Heart right ventricle (tissue), 16 donors: ENCODE measurements around the gene TYW1B. TPM values are rescaled to one million over a fixed set of nuclear protein-coding genes. Genes with fewer than 3 reads are reported as not detected.
"Not testable (repeated sequence)": the region's sequence is repeated elsewhere in the genome, so short reads cannot be mapped to it uniquely, and the experiment has no call there.

Experiments used
- ATAC-seq, 8 donors: fragments of 200-7000 bp; cut with Tn5 transposase; one replicate each; pipeline ENCODE4 v1.9.1; 2020; ENCODE audit warnings: mild to moderate bottlenecking in 8 of 8, moderate library complexity in 8 of 8, moderate number of reproducible peaks in 1 of 8
- DNase-seq, 2 donors: peaks; one replicate each; pipeline ENCODE4 v3.0.0-alpha.2; 2020
- H3K27ac ChIP-seq, 10 donors: fragments of 200-600 bp; sonication (generic) in 2 of 10; one replicate each; pipeline versions ENCODE4 v1.5.0 to v1.8.0; 2020 to 2022; ENCODE audit warnings: mild to moderate bottlenecking in 3 of 10
- H3K27me3 ChIP-seq, 7 donors: fragments of 200-600 bp; one replicate each; pipeline ENCODE4 v1.8.0; 2021 to 2022; ENCODE audit warnings: mild to moderate bottlenecking in 2 of 7
- H3K36me3 ChIP-seq, 9 donors: fragments of 200-600 bp; sonication (generic) in 1 of 9; one replicate each; pipeline versions ENCODE4 v1.5.0 to v1.8.0; 2020 to 2022; ENCODE audit warnings: mild to moderate bottlenecking in 2 of 9
- H3K4me1 ChIP-seq, 9 donors: fragments of 200-600 bp; sonication (generic) in 1 of 9; one replicate each; pipeline versions ENCODE4 v1.5.0 to v1.8.0; 2020 to 2022; ENCODE audit warnings: mild to moderate bottlenecking in 4 of 9
- H3K4me3 ChIP-seq, 10 donors: fragments of 200-600 bp; sonication (generic) in 2 of 10; one replicate each; pipeline versions ENCODE4 v1.5.0 to v1.8.0; 2020 to 2022; ENCODE audit warnings: mild to moderate bottlenecking in 7 of 10, moderate library complexity in 2 of 10
- H3K9me3 ChIP-seq, 11 donors: fragments of 200-600 bp in 10 of 11; sonication (generic) in 2 of 11; one replicate each; pipeline versions ENCODE4 v1.5.0 to v1.8.0; 2013 to 2022; ENCODE audit warnings: mild to moderate bottlenecking in 2 of 11, control low read depth in 1 of 11, moderate library complexity in 1 of 11
- WGBS, 2 donors: extraction: QIAGEN DNeasy Blood & Tissue Kit; methylation state at CpG; one replicate each; pipeline ENCODE4 v1.1.7; 2013; ENCODE audit warnings: inconsistent platforms in 1 of 2; 5-methylcytosine and 5-hydroxymethylcytosine counted together
- intact Hi-C, 10 donors: fragments of 100-400 bp; cut with DNase I; formaldehyde crosslinking; loops; one replicate each; pipeline versions ENCODE4 v1.11.1 to v1.14.2; 2022
- polyA plus RNA-seq, 2 donors: library from polyadenylated mRNA; stranded (reverse); fragments of 200-250 nt; gene quantifications; one replicate each; pipeline ENCODE4 v1.2.3, GENCODE V29; 2013
- total RNA-seq, 10 donors: library from RNA; stranded (reverse); fragmentation: NEBNext Ultra II Directional in 3 of 10; extraction: Animal tissue kit (Norgen Biotek cat#: 25700) in 3 of 10; gene quantifications; one replicate each; pipeline versions ENCODE4 v1.2.1 to v1.2.4, GENCODE V29; 2021 to 2023
- TF ChIP-seq, protein P1 (sequence below), 9 donors: fragments of 200-600 bp; sonication (generic) in 2 of 9; IDR thresholded peaks; one replicate each; pipeline versions ENCODE4 v1.5.0 to v1.8.0; 2021 to 2022; ENCODE audit warnings: antibody characterized with exemption in 9 of 9, mild to moderate bottlenecking in 5 of 9, moderate library complexity in 1 of 9
- donor health status: Arrhythmogenic right ventricular cardiomyopathy.
- donor health status: ischemic (EF 13 %, LVEDD 7.1; RV severe dilation, severe dysfunction).
- donor health status: healthy with polysubstance abuse.
- donor health status: DM: no; HTN: yes; CAD: no.
- donor health status: DM: no; HTN: no; CAD: no.
- donor health status: ischemic (EF 25% LVEDD 6.9; RV normal size, moderate dysfunction).
- donor health status: ischemic (EF 25% LVEDD 5.7; RV mildly dilated, moderate dysfunction).
- donor health status: healthy.
- donor health status: DM: yes; HTN: yes; CAD: no.
- donor health status: Ischemic cardiomyopathy.
- donor health status: ischemic (EF 35%, LVEDD 5.7; RV mildly dilated, moderate dysfunction).
- donor health status: nonischemic (EF 11% LVEDD 7.7; RV severe dilation, severe dysfunction).
- donor health status: DM: yes; HTN: yes; CAD: no.
- donor health status: PGD.
- donor health status: ischemic (EF 29% LVEDD 5.4; RV normal size, mild dysfunction).
- donor health status: nonischemic (EF 23%, LVEDD 6.1; RV moderate dilation, normal function).

Gene TYW1B
- total and polyA plus RNA-seq, 12 donors: 0.90 to 4.7 (median 1.8) TPM

DNA sequence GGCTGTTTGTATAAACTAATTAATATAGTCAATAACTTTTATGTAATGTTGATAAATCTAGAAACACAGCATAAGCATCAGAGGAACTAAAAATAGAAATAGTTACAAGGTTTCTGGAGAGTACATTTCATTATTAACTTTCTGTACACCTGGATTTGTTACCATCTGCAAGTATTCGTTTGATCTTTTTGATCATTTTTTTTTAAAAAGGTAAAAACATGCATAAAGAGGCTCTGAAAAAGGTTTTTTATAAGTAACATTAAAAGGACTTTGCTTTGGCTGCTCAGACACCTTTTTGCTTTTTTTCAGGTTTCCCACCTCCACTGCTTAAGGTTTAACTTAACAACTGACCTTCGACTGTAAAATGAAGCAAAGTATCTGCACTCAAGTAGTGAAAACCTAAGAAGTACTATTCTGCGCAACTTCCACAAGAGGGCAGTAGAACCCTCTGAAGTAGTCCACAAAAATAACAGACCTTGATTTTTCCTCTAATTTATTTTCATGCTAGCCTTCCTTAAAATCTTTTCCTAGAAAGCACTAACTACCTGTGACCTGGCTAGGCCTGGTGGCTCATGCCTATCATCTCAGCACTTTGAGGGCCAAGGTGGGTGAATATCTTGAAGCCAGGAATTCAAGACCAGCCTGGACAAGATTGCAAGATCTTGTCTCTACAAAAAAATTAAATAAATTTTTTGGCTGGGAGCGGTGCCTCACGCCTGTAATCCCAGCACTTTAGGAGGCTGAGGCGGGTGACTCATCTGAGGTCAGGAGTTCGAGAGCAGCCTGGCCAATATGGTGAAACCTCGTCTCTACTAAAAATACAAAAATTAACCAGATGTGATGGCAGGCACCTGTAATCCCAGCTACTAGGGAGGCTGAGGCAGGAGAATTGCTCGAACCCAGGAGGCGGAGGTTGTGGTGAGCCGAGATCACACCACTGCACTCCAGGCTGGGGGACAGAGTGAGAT is 4.0 kb downstream of the TYW1B start:
- intact Hi-C loops: loop anchor here in 6 of 10 donors (10.0 kb wide), 2 partner anchors 91 to 101 kb away; partner anchors contain the start of gene POM121 (in 1 of the 6)
- not testable (repeated sequence) for H3K27me3 ChIP-seq, H3K36me3 ChIP-seq, ATAC-seq, H3K4me3 ChIP-seq, DNase-seq, H3K9me3 ChIP-seq, H3K27ac ChIP-seq
- TF ChIP-seq, protein P1, sequence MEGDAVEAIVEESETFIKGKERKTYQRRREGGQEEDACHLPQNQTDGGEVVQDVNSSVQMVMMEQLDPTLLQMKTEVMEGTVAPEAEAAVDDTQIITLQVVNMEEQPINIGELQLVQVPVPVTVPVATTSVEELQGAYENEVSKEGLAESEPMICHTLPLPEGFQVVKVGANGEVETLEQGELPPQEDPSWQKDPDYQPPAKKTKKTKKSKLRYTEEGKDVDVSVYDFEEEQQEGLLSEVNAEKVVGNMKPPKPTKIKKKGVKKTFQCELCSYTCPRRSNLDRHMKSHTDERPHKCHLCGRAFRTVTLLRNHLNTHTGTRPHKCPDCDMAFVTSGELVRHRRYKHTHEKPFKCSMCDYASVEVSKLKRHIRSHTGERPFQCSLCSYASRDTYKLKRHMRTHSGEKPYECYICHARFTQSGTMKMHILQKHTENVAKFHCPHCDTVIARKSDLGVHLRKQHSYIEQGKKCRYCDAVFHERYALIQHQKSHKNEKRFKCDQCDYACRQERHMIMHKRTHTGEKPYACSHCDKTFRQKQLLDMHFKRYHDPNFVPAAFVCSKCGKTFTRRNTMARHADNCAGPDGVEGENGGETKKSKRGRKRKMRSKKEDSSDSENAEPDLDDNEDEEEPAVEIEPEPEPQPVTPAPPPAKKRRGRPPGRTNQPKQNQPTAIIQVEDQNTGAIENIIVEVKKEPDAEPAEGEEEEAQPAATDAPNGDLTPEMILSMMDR (IDR thresholded peaks at IDR 0.05): peak; percentile 12 to 59 (median 53)
- WGBS, 2 donors: 65 to 72% methylated on average over 10 of the region's 11 CpGs
- peaks cover 0 to 16% (median 11%) of the 10 kb centered on the region in 9 donors for H3K4me1 ChIP-seq

DNA sequence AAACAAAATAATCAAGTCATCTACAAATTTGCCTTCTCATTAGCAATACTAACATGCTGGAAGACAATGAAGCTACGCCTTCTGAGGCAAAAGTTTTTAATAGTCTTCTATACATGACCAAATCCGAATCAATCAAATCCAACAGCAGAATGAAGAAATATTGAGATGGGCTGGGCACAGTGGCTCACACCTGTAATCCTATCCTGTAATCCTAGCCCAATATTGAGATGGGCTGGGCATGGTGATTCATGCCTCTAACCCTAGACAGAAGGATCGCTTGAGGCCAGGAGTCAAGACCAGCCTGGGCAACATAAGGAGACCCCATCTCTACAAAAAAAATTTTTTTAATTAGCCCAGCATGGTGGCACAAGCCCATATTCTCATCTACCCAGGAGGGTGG is 5.5 kb downstream of the TYW1B start:
- H3K4me1 ChIP-seq: peaks cover 0 to 14% (median 8%) of the 10 kb centered on the region in 9 donors
- not testable (repeated sequence) for H3K9me3 ChIP-seq, DNase-seq, H3K36me3 ChIP-seq, H3K4me3 ChIP-seq, H3K27me3 ChIP-seq, ATAC-seq, H3K27ac ChIP-seq
- WGBS, 2 donors: 92 to 93% methylated on average over 3 of the region's 3 CpGs
- intact Hi-C loops: loop anchor here in 6 of 10 donors (10.0 kb wide), 2 partner anchors 92 to 102 kb away; partner anchors contain the start of gene POM121 (in 1 of the 6)

DNA sequence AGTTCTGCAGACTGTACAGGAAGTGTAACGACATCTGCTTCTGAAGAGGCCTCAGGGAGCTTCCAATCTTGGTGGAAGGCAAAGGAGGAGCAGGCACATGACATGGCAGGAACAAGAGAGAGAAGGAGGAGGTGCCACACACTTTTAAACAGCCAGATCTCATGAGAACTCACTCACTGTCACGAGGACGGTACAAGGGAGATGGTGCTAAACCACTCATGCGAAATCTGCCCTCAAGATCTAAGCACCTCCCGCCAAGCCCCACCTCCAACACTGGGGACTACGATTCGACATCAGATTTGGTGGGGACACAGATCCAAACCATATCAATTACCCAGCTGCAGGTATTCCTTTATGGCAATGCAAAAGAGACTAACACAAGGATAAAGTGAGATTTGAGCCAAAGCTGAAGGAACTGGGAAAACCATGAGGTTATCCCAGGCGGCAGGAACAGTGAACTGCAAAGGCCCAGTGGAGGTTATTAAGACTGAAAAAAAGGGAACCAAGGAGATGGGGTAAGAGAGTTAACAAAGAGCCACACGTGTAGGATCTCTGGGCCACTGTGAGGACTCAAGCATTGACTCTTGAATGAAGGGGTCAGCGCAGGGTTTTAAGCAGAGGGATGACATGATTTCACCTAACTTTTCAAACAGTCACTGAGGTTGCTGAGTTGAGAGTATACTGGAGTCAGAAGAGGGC is 9.2 kb downstream of the TYW1B start:
- DNase-seq, H3K27me3 ChIP-seq, H3K27ac ChIP-seq, H3K4me1 ChIP-seq, H3K4me3 ChIP-seq, intact Hi-C loops, H3K9me3 ChIP-seq, ATAC-seq: not testable (repeated sequence)
- WGBS, 2 donors: 95% methylated on average over 10 of the region's 10 CpGs
- peaks cover 0 to 21% (median 4%) of the 10 kb centered on the region in 9 donors for H3K36me3 ChIP-seq

DNA sequence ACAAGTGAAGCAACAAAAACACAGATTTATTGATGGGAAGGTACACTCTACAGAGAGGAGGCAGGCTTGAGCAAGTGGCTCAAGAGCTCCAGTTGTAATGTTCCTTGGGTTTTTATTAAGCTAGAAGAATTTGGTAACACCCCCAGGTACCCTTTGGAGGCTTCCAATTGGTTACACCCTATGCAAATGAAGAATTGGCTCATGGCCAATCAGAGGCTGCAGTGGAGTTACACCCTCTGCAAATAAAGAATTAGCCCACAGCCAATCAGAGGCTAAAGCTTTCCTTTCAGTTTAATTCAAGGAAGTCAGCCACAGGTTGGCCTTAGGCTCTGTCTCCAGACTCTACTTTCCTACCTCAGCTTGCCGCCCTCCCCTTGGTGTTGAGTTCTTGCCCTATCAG is 10.3 kb downstream of the TYW1B start:
- H3K36me3 ChIP-seq: peaks cover 0 to 32% (median 8%) of the 10 kb centered on the region in 9 donors
- H3K9me3 ChIP-seq, intact Hi-C loops, ATAC-seq, H3K27me3 ChIP-seq, DNase-seq, H3K27ac ChIP-seq, H3K4me3 ChIP-seq, H3K4me1 ChIP-seq: not testable (repeated sequence)
- WGBS, 2 donors: 100% methylated on average over 1 of the region's 1 CpG

DNA sequence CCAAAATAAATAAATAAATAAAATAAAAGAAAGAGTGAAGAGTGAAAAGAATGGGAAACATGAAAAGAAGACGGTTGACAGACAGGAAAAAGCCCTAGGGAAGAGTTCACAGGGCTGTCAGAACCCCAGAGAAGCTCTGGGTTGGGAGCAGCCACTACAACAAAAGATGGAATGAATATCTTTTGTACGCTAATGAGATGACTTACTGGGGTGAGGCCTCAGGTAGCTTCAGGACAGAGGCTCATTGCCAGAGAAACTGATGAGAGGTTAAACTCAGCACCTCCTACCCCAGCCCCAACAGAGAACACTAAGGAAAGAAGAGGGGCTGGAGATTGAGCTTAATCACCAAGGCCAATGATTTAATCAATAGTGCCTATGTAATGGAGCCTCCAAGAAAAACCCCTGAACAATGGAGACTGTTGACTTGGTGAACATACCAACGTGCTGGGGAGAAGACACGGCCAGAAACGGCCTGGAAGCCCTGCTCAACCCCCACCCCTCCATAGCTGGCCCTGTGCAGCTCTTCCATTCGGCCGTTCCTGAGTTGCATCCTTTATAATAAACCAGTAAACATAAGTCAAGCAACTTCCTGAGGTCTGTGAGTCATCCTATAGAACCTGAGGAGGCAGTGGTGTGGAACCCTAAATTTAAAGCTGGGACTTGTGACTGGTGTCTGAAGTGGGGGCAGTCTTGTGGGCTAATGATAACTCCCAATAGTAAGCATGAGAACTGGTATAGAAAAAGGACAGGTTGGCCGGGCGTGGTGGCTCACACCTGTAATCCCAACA is 11.4 kb downstream of the TYW1B start:
- H3K27me3 ChIP-seq, ATAC-seq, H3K4me3 ChIP-seq, H3K4me1 ChIP-seq, H3K9me3 ChIP-seq, H3K27ac ChIP-seq, intact Hi-C loops, DNase-seq: not testable (repeated sequence)
- 86 to 97% methylated on average over 9 of the region's 9 CpGs for WGBS, 2 donors
- peaks cover 0 to 41% (median 8%) of the 10 kb centered on the region in 9 donors for H3K36me3 ChIP-seq

DNA sequence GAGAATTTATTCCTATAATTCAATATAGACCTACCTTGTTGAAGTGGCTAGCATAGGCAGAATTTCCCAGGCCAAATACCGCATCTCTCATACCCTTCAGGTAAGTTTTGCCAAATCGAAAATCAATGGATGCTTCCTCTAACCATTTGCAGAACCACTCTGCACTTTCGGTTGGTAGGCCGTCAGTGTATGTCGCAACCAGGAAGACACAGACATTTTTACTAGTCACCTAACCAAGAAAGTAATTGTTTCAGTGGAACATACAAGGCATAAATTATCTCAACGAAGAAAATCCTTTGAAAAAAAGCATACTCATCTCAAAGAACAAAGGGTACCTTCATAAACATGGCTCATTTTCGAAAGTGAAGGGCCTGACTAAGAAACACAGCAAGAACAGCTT is 17.6 kb downstream of the TYW1B start:
- H3K27ac ChIP-seq, H3K4me3 ChIP-seq, intact Hi-C loops, ATAC-seq, DNase-seq, H3K9me3 ChIP-seq, H3K27me3 ChIP-seq, H3K4me1 ChIP-seq: not testable (repeated sequence)
- peaks cover 0 to 77% (median 34%) of the 10 kb centered on the region in 9 donors for H3K36me3 ChIP-seq
- 89 to 94% methylated on average over 7 of the region's 7 CpGs for WGBS, 2 donors

DNA sequence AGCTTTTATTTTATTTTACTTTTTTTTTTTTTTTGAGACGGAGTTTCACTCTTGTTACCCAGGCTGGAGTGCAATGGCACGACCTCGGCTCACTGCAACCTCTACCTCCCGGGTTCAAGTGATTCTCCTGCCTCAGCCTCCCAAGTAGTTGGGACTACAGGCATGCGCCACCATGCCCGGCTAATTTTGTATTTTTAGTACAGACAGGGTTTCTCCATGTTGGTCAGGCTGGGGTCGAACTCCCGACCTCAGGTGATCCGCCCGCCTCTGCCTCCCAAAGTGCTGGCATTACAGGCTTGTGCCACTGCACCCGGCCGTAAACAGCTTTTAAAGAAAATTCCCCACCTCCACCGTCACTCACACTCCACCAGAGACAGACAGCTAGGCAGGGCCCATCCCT is 19.5 kb downstream of the TYW1B start:
- WGBS, 2 donors: 89 to 96% methylated on average over 13 of the region's 13 CpGs
- H3K4me1 ChIP-seq, DNase-seq, H3K27me3 ChIP-seq, ATAC-seq, intact Hi-C loops, H3K4me3 ChIP-seq, H3K9me3 ChIP-seq, H3K27ac ChIP-seq: not testable (repeated sequence)
- peaks cover 0 to 74% (median 36%) of the 10 kb centered on the region in 9 donors for H3K36me3 ChIP-seq

DNA sequence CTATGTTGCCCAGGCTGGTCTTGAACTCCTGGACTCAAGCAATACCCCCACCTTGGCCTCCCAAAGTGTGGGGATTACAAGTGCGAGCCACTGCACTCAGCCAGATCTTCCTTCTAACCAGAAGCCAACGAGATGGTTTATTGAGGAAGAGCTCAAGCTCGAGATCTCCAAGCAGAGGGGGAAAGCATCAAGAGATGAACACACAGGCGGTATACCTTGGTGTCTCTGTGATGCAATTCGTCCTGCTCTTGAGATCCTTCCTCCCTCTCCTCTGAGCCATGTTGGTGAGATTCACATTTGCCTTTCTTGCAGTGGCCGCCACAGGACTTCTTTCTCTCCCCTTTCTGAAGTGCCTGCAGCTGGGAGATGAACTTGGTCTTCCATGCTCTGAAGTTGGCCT is 21.1 kb downstream of the TYW1B start:
- H3K27ac ChIP-seq, H3K4me1 ChIP-seq, H3K4me3 ChIP-seq, intact Hi-C loops, H3K9me3 ChIP-seq, ATAC-seq, DNase-seq, H3K27me3 ChIP-seq: not testable (repeated sequence)
- 85 to 88% methylated on average over 5 to 6 of the region's 6 CpGs for WGBS, 2 donors
- H3K36me3 ChIP-seq: peaks cover 0 to 73% (median 37%) of the 10 kb centered on the region in 9 donors
